Neuron (in vitro differentiated cells): ENCODE measurements around the gene UBE2K.
"Not testable (repeated sequence)": the region's sequence is repeated elsewhere in the genome, so short reads cannot be mapped to it uniquely, and the experiment has no call there.

ENCODE experiments used
- H2AFZ ChIP-seq: one replicate; pipeline ENCODE4 v1.6.1; 2013; ENCODE audit warnings: low read depth, mild to moderate bottlenecking, inconsistent platforms, low read length, moderate library complexity
- H3K27me3 ChIP-seq: one replicate; pipeline ENCODE4 v1.6.1; 2013; ENCODE audit warnings: low read length; ENCODE audit not compliant: insufficient read depth
- H3K36me3 ChIP-seq: one replicate; pipeline ENCODE4 v1.6.1; 2013; ENCODE audit warnings: low read length; ENCODE audit not compliant: insufficient read depth
- H3K4me1 ChIP-seq: one replicate; pipeline ENCODE4 v1.6.1; 2013; ENCODE audit warnings: low read length; ENCODE audit not compliant: insufficient read depth
- H3K4me3 ChIP-seq: 2 replicates; pipeline ENCODE4 v1.5.1; 2013; ENCODE audit warnings: mild to moderate bottlenecking, low read length, moderate library complexity
- H3K9me3 ChIP-seq: one replicate; pipeline ENCODE4 v1.6.1; 2013; ENCODE audit warnings: low read length

UBE2K gene

GRCh38 chr4:39719804-39720580, 22.1 kb downstream of the UBE2K start:
- H3K27me3 ChIP-seq = no peaks in the 10 kb centered on the region
- no peak overlapping the region for H2AFZ ChIP-seq
- no peaks in the 10 kb centered on the region for H3K4me1 ChIP-seq
- H3K9me3 ChIP-seq = no peaks in the 10 kb centered on the region
- peaks cover 11% of the 10 kb centered on the region for H3K36me3 ChIP-seq
- no peak overlapping the region for H3K4me3 ChIP-seq

GRCh38 chr4:39721273-39721672, 23.3 kb downstream of the UBE2K start:
- H3K9me3 ChIP-seq, H3K4me3 ChIP-seq, H3K27me3 ChIP-seq: not testable (repeated sequence)

GRCh38 chr4:39721788-39722187, 23.9 kb downstream of the UBE2K start:
- peaks cover 9% of the 10 kb centered on the region for H3K36me3 ChIP-seq
- no peak overlapping the region for H2AFZ ChIP-seq
- no peak overlapping the region for H3K4me3 ChIP-seq
- H3K27me3 ChIP-seq = no peaks in the 10 kb centered on the region
- no peaks in the 10 kb centered on the region for H3K9me3 ChIP-seq
- no peaks in the 10 kb centered on the region for H3K4me1 ChIP-seq

More at GRCh38 chr4:39721273-39721672, 23.3 kb downstream of the UBE2K start:
- not testable (repeated sequence) for H3K4me1 ChIP-seq, H2AFZ ChIP-seq
- H3K36me3 ChIP-seq = peaks cover 11% of the 10 kb centered on the region

GRCh38 chr4:39729557-39729956, 31.6 kb downstream of the UBE2K start:
- H3K9me3 ChIP-seq = no peaks in the 10 kb centered on the region
- no peaks in the 10 kb centered on the region for H3K36me3 ChIP-seq
- no peak overlapping the region for H2AFZ ChIP-seq
- no peaks in the 10 kb centered on the region for H3K27me3 ChIP-seq
- peaks cover 4% of the 10 kb centered on the region for H3K4me1 ChIP-seq
- no peak overlapping the region for H3K4me3 ChIP-seq

- H3K36me3 ChIP-seq = no peaks in the 10 kb centered on the region
- no peak overlapping the region for H2AFZ ChIP-seq
- peaks cover 4% of the 10 kb centered on the region for H3K4me1 ChIP-seq
- H3K4me3 ChIP-seq = no peak overlapping the region
- H3K27me3 ChIP-seq = no peaks in the 10 kb centered on the region
- H3K9me3 ChIP-seq = no peaks in the 10 kb centered on the region
Measured at GRCh38 chr4:39730072-39730471, 32.1 kb downstream of the UBE2K start.

GRCh38 chr4:39731908-39732307, 34.0 kb downstream of the UBE2K start:
- H3K4me3 ChIP-seq = no peak overlapping the region
- no peaks in the 10 kb centered on the region for H3K9me3 ChIP-seq
- no peaks in the 10 kb centered on the region for H3K36me3 ChIP-seq
- H3K27me3 ChIP-seq = no peaks in the 10 kb centered on the region
- H2AFZ ChIP-seq = no peak overlapping the region
- peaks cover 4% of the 10 kb centered on the region for H3K4me1 ChIP-seq

GRCh38 chr4:39732728-39733127, 34.8 kb downstream of the UBE2K start:
- no peak overlapping the region for H3K4me3 ChIP-seq
- H3K36me3 ChIP-seq = peaks cover 2% of the 10 kb centered on the region
- no peaks in the 10 kb centered on the region for H3K27me3 ChIP-seq
- no peaks in the 10 kb centered on the region for H3K9me3 ChIP-seq
- H2AFZ ChIP-seq = no peak overlapping the region
- peaks cover 4% of the 10 kb centered on the region for H3K4me1 ChIP-seq

- H3K27me3 ChIP-seq, H3K4me1 ChIP-seq, H2AFZ ChIP-seq, H3K9me3 ChIP-seq, H3K4me3 ChIP-seq: not testable (repeated sequence)
- H3K36me3 ChIP-seq = peaks cover 16% of the 10 kb centered on the region
Measured at GRCh38 chr4:39739591-39739990, 41.7 kb downstream of the UBE2K start.

GRCh38 chr4:39741401-39741800, 43.5 kb downstream of the UBE2K start:
- H3K4me3 ChIP-seq = no peak overlapping the region
- peaks cover 21% of the 10 kb centered on the region for H3K36me3 ChIP-seq
- no peaks in the 10 kb centered on the region for H3K4me1 ChIP-seq
- H3K9me3 ChIP-seq = no peaks in the 10 kb centered on the region
- no peaks in the 10 kb centered on the region for H3K27me3 ChIP-seq
- no peak overlapping the region for H2AFZ ChIP-seq

- H3K27me3 ChIP-seq = no peaks in the 10 kb centered on the region
- no peaks in the 10 kb centered on the region for H3K9me3 ChIP-seq
- H3K4me3 ChIP-seq = no peak overlapping the region
- no peaks in the 10 kb centered on the region for H3K4me1 ChIP-seq
- peaks cover 41% of the 10 kb centered on the region for H3K36me3 ChIP-seq
- H2AFZ ChIP-seq = no peak overlapping the region
Measured at GRCh38 chr4:39745920-39746319, 48.0 kb downstream of the UBE2K start.

- Histone ChIP-seq H3K36me3 (peaks cover 51% of the 10 kb centered on the region), H3K9me3 (peaks cover 2% of the 10 kb centered on the region), H3K27me3 (no peaks in the 10 kb centered on the region), H2AFZ (no peak overlapping the region), H3K4me1 (no peaks in the 10 kb centered on the region), H3K4me3 (no peak overlapping the region)
Measured at GRCh38 chr4:39750216-39750615, 52.3 kb downstream of the UBE2K start.

- Histone ChIP-seq H3K9me3 (peaks cover 2% of the 10 kb centered on the region), H2AFZ (no peak overlapping the region), H3K36me3 (peaks cover 55% of the 10 kb centered on the region)
Measured at GRCh38 chr4:39754309-39754708, 56.4 kb downstream of the UBE2K start.

GRCh38 chr4:39756159-39756558, 58.2 kb downstream of the UBE2K start:
- H3K4me1 ChIP-seq = no peaks in the 10 kb centered on the region
- H2AFZ ChIP-seq = no peak overlapping the region
- H3K27me3 ChIP-seq = no peaks in the 10 kb centered on the region
- H3K4me3 ChIP-seq = no peak overlapping the region
- H3K9me3 ChIP-seq = peaks cover 2% of the 10 kb centered on the region
- H3K36me3 ChIP-seq = peaks cover 51% of the 10 kb centered on the region

More at GRCh38 chr4:39754309-39754708, 56.4 kb downstream of the UBE2K start:
- Histone ChIP-seq H3K4me1 (no peaks in the 10 kb centered on the region), H3K27me3 (no peaks in the 10 kb centered on the region), H3K4me3 (no peak overlapping the region)

- Histone ChIP-seq H3K4me3 (no peak overlapping the region), H3K9me3 (no peaks in the 10 kb centered on the region), H3K36me3 (peaks cover 55% of the 10 kb centered on the region)
Measured at GRCh38 chr4:39758176-39758575, 60.2 kb downstream of the UBE2K start.

More at GRCh38 chr4:39758176-39758575, 60.2 kb downstream of the UBE2K start:
- H2AFZ ChIP-seq = no peak overlapping the region
- H3K27me3 ChIP-seq = no peaks in the 10 kb centered on the region
- no peaks in the 10 kb centered on the region for H3K4me1 ChIP-seq
